Stimulated activated CD4-positive, alpha-beta T cell treated with anti-CD3 and anti-CD28 coated beads, TNF-alpha, amount 100 ng/mL, for 48 hours (primary cell): ENCODE data around the gene CCDC148.
"Not testable (repeated sequence)": the region's sequence is repeated elsewhere in the genome, so short reads cannot be mapped to it uniquely, and the experiment has no call there.

Source experiments
- DNase-seq, 3 donors: peaks; one replicate each; pipeline ENCODE4 v3.0.0-alpha.2; 2020; ENCODE audit warnings: low read depth in 3 of 3

The CCDC148 gene

DNA sequence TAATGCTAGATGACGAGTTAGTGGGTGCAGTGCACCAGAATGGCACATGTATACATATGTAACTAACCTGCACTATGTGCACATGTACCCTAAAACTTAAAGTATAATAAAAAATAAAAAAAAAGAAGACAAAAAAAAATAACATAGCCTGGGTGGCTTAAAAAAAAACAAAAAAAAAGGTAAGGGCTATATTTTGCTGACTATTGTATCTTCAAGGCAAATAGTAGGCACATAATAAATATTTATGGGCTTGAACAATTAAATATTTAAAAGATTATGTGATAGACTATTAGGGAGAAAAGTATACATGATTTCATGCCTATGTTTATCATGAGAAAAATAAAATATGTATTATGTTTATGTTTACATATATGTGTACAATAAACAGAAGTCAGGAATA lies 99.4 kb downstream of the CCDC148 start:
- no peak for DNase-seq

DNA sequence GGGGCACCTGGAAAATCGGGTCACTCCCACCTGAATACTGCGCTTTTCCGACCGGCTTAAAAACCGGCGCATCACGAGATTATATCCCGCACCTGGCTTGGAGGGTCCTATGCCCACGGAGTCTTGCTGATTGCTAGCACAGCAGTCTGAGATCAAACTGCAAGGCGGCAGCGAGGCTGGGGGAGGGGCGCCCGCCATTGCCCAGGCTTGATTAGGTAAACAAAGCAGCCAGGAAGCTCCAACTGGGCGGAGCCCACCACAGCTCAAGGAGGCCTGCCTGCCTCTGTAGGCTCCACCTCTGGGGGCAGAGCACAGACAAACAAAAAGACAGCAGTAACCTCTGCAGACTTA lies 105.1 kb downstream of the CCDC148 start:
- not testable (repeated sequence) for DNase-seq

DNA sequence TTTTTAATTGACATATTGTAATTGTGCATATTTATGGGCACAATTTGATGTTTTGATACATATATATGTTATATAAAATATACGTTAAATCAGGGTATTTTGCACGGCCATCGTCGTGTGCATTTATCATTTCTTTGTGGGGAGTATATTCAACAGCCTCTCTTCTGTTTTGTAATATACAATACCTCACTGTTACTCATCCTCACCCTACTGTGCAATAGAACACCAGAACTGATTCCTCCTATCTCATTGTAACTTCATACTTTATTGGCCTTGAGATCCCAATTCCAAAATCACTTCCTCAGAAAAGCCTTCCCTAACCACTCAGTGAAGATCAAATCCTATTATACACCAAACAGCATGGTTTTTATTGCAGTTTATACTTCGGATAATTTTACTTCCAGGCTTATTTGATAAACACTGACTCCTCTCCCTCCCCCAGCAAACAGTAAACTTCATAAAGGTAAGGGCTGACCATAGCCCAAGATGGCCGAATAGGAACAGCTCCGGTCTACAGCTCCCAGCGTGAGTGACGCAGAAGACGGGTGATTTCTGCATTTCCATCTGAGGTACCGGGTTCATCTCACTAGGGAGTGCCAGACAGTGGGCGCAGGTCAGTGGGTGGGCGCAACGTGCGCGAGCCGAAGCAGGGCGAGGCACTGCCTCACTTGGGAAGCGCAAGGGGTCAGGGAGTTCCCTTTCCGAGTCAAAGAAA lies 105.6 kb downstream of the CCDC148 start:
- not testable (repeated sequence) for DNase-seq

DNA sequence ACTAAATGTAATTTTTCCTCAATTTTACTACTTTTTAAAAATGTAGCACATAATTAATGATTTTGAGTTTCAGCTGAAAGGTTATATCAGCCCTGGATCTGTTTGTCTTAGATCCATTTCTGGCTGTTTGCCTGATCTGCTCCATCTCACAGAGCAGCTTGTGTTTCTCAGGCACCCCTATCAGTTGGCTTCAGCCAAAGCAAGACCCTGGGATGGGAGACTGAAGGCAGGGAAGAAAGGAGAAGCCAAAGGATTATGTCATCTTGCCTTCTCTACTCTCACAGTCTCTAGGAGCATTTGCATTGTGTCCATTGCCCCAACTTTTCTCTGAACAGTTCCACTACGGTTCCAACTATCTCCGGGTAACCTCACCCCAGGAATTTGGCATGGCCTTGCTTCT lies 110.5 kb downstream of the CCDC148 start:
- no peak for DNase-seq

DNA sequence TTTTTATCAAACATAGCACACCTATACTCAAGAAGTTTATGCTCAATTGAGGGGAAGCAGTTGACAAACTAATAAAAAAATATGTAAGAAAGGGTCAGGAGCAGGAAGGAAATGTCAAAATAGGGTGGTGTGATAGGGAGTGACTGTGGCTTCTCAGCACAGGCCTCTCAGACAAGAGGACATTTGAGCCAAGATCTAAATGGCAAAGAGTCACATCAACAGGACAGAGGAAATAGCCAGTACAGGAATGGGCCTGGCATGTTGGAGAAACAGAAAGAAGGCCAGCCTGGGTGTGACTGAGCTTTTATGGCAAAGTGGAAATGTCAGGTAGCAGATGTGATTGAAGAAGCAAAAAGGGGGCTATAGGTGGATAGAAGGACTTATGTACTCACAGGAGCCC lies 117.0 kb downstream of the CCDC148 start:
- DNase-seq: no peak

DNA sequence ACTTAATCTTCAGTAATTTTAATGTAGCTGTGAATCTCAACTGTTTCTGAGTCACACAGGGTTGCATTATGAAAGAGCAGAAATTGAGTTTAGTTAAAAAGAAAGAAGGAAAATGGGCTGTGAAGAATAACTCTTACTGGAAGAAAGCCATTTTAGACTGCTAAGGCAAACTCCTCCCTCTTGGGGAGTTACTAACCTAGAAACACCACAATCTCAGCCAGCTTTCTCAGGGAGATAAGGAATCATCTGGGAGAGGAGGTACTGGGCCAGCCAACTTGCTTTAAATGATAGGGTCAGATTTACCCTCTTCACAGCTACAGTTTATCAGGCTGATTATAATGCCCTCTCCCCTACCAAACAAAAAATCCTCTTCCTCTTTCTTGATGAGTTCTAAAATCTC lies 119.5 kb downstream of the CCDC148 start:
- DNase-seq: no peak

DNA sequence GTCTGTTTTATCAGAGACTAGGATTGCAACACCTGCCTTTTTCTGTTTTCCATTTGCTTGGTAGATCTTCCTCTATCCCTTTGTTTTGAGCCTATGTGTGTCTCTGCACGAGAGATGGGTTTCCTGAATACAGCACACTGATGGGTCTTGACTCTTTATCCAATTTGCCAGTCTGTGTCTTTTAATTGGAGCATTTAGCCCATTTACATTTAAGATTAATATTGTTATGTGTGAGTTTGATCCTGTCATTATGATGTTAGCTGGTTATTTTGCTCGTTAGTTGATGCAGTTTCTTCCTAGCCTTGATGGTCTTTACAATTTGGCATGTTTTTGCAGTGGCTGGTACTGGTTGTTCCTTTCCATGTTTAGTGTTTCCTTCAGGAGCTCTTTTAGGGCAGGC lies 124.8 kb downstream of the CCDC148 start:
- DNase-seq: not testable (repeated sequence)

DNA sequence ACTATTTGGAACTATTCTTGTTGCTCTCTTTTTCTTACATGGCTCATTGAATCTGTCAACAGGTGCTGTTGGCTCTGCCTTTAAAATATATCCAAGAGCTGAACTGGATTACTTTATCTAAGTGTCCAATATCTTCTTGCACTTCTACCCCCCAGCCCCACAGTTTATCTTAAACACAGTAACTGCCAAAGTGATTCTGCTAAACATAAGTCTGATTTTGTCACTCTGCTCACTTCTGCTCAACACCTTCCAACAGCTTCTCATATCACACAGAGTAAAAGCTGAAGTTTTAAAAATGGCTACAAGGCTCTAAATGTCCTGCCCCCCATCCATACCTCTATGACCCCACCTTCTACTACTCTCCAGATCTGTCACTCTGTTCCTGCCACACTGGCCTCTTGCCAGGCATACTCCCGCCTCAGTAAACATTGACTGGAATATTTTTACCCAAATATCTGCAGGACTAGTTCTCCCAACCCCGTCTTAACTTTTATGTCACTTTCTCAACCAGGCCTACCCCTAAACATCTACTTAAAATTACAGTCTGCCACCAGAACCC lies 130.7 kb downstream of the CCDC148 start:
- DNase-seq: no peak

DNA sequence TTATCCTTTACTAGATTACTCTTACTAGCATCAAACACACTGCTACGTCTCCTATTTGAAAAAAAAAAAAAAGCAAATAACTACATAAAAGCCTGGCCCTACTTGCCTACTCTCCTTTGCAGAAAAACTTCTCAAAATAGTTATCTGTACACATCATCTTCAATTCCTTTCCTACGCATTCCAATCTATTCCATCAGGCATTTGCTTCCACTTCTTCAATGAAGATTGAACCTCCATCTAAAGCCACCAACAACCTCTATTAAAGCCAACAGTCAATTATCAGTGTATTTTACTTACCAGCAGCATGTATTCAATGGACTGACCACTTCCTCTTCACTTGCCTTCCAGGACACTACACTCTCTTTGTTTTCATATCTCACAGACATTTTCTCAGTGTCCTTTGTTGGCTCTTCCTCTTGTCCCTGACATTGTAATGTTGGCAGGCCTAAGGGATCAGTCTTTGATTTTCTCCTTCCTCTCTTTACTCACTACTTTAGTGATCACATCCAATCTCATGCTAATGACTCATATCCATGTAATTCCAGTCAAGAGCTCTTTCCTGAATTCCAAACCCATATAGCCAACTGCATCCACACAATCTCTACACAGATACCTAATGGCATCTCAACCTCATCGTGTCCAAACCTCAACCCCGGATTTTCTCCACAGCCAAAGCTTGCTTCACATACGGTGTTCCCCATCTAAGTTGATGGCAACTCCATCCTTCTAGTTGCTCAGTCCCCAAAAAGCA lies 131.3 kb downstream of the CCDC148 start:
- no peak for DNase-seq

DNA sequence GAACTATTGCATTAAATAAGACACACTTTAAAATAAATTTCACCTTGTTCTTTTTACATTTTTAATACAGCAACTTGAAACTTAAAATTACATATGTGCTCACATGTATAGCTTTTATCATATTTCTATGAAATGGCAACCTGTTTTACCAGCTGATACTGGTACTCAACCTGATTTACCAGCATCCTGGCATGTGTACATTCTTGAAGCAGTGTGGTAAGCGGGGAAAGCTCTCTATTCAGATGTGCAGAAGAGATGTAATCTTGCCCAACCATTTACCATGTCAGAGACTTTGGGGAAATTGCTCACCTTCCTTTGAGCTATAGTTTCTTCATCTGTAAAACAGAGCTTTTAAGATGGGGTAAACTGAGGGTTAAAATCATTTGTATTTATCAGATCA lies 133.2 kb downstream of the CCDC148 start:
- no peak for DNase-seq

DNA sequence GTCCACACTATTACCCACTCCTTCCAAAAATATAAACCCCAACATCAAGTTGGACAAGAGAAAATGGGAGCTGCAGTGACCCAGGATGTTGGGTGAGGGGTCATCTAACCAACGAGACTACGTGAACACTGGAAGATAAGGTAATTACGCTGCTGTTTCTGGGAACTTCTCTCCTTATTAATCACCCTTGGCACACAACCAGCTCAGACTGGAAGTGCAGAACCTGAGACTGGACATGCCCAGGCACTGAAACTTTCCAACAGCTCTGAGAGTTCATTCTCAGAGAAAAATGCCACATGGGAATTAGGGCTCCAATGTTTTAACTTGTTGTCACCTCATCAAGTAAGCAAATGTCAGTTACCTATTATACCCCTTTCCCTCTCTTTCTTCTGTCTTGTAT lies 135.3 kb downstream of the CCDC148 start:
- no peak for DNase-seq

DNA sequence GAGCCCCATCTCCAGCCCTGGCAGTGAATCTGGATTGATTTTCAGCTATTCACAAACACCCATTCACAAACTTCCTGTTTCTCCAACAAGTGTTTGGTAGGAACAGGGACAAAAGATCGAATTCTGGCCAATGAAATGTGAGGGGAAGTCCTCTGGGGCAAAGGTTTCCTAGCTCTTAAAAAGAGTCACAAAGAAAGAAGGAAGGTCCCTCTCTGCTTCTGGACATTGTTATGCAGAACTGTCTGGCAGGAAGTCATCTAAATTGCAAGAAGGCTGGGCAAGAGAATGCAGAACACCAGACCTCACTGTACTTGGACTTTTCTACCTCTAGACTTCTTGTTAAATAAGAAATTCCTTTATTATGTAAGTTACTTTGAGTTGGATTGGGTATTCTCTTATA lies 137.3 kb downstream of the CCDC148 start:
- DNase-seq: no peak

DNA sequence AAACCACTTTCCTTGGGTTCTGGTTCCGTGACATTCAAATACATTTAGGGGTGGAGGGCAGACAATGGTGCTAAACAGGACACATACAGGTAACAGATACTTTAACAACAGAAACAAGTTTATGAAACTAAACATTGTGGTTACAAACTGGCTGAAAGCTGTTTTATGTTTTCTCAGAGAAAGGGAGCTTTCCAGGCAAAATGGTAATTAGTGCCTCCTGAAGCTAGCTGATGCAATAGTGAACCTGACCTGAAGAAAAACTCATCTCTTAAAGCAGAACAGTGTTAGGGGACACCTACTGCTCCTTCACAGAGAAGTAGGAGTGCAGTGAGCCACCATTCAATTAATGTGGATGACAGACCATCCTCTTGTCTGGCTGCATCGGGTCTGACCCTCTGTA lies 138.9 kb downstream of the CCDC148 start:
- DNase-seq: no peak

DNA sequence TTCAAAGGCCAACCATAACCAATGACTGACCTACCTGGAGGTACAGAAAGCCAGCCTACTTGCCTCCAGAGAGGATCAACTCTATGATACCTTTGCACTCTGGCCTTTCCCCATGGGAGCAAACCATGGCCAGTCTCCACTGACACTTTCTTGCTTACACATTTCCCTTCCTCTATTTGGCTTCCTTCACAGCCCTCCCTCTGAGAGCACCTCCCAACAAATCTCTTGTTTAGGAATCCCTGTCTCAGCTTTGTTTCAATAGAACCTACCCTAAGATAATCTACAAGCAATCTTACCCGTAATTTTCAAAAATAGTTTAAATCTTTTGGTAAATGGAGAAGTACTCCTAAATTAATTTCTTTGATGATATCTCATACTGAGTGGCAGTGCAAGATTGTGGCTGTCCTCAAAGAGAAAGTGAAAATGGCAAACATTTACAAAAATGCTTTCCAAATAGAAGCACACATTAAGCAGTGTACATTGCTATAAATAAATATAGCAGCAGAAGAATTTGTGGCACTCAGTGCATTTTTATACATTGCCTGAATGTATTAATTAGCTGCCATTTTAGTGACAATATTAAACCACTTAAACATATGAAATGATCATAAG lies 140.6 kb downstream of the CCDC148 start:
- DNase-seq: no peak

DNA sequence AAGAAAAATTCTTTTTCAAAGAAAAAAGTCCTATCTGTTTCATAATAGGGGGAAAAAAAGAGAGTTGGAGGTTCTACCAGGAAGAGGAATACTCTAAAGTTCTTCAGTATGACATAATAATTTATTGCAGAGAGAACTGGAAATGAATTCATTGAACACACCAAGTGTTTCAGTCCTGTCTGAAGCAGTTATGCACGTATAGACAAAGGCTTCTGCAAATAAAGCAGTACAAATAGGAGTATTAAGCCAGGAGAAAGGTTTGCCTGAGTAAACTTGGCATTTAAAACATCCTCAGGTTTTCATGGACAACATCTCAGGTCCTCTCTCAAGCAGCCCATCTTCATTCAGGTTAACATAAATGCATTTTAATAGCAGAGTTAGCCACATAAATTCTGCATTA lies 141.6 kb downstream of the CCDC148 start:
- DNase-seq: no peak

DNA sequence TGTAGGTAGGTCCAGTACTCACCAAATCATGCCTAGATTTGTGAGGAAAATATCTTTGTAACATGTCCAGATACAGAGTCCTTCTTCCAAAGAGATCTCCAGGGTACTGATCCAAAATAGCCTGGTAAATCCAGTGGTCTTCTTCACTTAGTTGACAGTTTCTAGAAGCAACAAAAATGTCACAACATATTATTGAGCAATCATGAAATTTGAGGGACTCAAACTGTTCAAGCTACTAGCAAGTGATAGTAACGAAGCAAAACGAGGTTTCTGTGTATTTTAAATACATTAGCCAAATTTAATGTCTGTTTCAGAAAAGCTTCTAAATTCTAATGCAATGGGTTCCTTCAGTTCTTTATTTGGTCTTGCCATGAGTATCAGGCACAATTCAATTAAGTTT lies 142.8 kb downstream of the CCDC148 start:
- no peak for DNase-seq

DNA sequence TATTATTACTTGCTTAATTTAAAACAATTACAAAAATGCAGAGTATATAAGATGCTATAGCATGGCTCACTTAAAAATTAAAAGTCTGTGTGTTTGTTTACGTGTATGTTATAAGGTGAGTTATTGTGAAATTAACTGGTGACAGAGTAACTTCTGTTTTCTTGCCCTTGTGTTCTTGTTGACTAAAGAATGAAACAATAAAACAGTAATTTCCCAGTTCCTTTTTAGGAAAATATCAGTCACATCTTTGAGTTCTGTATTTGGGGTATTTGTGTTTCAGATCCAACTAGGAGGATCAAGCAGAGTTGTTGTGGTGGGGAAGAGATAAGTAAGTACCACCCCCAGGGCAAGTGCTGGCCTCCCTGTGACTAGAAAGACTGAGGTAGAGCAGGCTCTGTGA lies 143.6 kb downstream of the CCDC148 start:
- no peak for DNase-seq

DNA sequence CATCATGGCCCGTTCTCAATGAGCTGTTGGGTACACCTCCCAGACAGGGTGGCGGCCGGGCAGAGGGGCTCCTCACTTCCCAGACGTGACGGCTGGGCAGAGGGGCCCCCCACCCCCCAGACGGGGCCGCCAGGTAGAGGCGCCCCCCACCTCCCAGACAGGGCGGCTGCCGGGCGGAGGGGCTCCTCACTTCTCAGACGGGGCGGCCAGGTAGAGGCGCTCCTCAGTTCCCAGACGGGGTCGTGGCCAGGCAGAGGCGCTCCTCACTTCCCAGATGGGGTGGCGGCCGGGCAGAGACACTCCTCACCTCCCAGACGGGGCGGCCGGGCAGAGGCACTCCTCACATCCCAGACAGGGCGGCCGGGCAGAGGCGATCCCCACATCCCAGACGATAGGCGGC lies 146.1 kb downstream of the CCDC148 start:
- DNase-seq: not testable (repeated sequence)

DNA sequence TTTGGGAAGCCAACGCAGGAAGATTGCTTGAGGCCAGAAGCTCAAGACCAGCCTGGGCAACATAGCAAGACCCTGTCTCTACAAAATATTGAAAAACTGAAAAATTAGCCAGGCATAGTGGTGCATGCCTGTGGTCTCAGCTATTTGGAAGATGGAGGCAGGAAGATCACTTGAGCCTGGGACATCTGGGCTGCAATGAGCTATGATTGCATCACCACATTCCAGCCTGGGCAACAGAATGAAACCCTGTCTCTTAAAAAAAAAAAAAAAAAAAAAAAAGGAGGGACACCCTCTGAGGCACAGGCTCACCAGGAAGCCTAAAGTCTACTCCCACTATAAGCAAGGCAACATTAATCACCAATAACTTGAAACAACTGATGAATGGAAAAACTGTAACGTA lies 151.1 kb downstream of the CCDC148 start:
- DNase-seq: no peak

DNA sequence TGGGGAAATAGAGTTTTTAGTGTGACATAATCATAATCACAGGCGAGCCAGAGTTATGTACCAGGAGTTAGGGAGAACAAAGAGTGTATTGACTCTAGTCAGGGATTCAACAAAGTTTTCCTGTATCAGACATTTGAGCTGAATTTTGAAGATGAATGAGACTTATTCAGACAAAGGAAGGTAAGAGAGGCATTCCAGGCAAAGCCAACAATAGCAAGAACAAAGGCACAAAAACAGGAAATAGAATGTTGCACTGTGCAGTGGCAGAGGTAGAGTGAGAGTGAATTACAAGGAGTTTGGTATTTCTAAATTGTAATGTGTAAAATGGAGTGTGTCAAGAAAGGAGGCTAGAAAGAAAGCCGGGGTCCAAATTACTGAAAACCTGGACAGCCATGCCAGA lies 156.2 kb downstream of the CCDC148 start:
- DNase-seq: no peak

DNA sequence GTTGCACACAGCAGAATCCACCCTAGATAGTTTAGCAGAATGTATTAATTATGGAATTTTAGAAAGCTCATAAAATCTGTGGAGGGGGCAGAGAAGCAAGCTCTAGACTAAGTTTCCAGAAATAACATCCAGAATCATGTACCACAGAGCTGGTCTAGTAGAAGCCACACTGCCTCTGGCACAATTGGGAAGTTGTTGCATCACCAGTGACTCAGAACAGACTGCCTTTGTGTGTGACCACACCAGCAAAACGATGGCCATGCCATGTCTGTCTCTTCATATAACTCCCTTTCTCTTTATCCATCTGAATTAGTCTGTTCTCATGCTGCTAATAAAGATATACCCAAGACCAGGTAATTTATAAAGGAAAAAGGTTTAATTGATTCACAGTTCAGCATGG lies 158.9 kb downstream of the CCDC148 start:
- no peak for DNase-seq

DNA sequence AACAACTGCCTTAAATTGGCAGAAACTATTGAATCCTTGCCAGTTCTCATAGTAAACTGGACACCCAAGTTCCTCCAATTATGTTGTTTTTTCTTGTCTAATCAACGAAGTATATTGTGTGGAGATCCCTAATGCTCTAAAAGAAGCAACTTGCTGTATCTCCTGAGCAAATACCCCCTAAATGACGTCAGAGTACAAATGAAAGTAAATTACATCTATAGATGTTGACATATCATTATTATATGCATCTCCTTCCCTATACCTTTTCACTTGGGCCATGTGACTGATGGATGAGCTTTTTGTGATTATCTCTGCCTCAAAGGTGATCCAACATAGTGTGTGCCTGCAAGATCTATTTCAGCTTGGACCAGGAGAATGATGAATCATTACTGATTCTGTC lies 159.4 kb downstream of the CCDC148 start:
- no peak for DNase-seq

DNA sequence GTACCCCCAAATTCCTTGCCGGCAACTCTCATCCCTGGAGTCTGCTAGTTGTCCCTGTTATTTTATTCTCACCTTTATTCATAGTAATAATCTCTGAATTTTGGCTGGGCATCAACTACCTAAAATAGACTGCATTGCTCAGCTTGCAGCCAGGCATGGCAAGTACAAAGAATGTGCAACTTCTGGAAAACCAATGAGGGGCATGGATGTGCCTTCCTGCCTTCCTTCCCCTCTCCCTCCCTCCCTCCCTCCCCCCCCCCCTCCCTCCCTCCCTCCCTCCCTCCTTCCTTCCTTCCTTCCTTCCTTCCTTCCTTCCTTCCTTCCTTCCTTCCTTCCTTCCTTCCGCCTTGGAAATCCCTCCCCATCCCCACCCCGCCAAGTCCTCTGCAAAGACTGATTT lies 162.8 kb downstream of the CCDC148 start:
- no peak for DNase-seq
